Rectal smooth muscle tissue (tissue), 1 donor: ENCODE measurements around the gene PNMA6E.
"Not testable (repeated sequence)": the region's sequence is repeated elsewhere in the genome, so short reads cannot be mapped to it uniquely, and the experiment has no call there.

ENCODE experiments used
- H3K27ac ChIP-seq: one replicate; pipeline ENCODE4 v1.7.0; 2013; ENCODE audit warnings: low read depth, low read length, inconsistent platforms
- H3K27me3 ChIP-seq: one replicate; pipeline ENCODE4 v1.7.0; 2013; ENCODE audit warnings: low read length; ENCODE audit not compliant: control insufficient read depth, insufficient read depth
- H3K36me3 ChIP-seq: one replicate; pipeline ENCODE4 v1.7.0; 2013; ENCODE audit warnings: low read length; ENCODE audit not compliant: control insufficient read depth, insufficient read depth
- H3K4me1 ChIP-seq: one replicate; pipeline ENCODE4 v1.7.0; 2013; ENCODE audit warnings: low read length; ENCODE audit not compliant: control insufficient read depth, insufficient read depth
- H3K4me3 ChIP-seq: one replicate; pipeline ENCODE4 v1.7.0; 2013; ENCODE audit warnings: low read length
- H3K9ac ChIP-seq: one replicate; pipeline ENCODE4 v1.7.0; 2013; ENCODE audit warnings: low read length

Gene PNMA6E

GRCh38 chrX:153384973-153385372 lies 16.2 kb downstream of the PNMA6E start:
- not testable (repeated sequence) for H3K4me3 ChIP-seq, H3K27ac ChIP-seq, H3K9ac ChIP-seq, H3K4me1 ChIP-seq, H3K36me3 ChIP-seq, H3K27me3 ChIP-seq

DNA sequence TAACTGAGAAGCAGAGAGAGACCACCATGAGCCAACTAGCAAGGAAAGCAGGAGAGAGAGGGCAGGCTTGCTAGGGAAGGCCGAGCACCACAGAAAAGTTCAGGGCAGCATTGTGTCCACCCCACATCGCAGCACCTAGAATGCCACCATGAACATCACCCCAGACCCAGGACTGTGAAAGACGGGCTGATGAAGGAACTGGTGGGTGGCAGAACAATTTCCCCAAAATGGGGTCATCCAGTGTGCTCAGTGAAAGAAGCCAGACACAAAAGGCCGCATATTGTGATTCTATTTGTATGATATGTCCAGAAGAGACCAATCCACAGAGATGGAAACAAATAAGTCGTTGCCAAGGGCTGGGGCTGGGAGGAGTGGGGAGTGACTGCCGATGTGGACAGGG lies 16.8 kb downstream of the PNMA6E start:
- Histone ChIP-seq H3K4me3 (no peak overlapping the region), H3K4me1 (no peaks in the 10 kb centered on the region)

GRCh38 chrX:153382563-153383482 lies 18.3 kb downstream of the PNMA6E start:
- H3K9ac ChIP-seq = no peak overlapping the region
- H3K36me3 ChIP-seq = no peaks in the 10 kb centered on the region
- peaks cover 5% of the 10 kb centered on the region for H3K27me3 ChIP-seq
- H3K4me3 ChIP-seq = no peak overlapping the region
- H3K27ac ChIP-seq = no peak overlapping the region
- no peaks in the 10 kb centered on the region for H3K4me1 ChIP-seq

More for the DNA sequence above, 16.8 kb downstream of the PNMA6E start:
- Histone ChIP-seq H3K9ac (no peak overlapping the region), H3K27ac (no peak overlapping the region), H3K27me3 (peaks cover 5% of the 10 kb centered on the region), H3K36me3 (no peaks in the 10 kb centered on the region)

GRCh38 chrX:153381684-153382532 lies 19.2 kb downstream of the PNMA6E start:
- Histone ChIP-seq H3K27ac (no peak overlapping the region), H3K27me3 (peaks cover 3% of the 10 kb centered on the region), H3K36me3 (no peaks in the 10 kb centered on the region), H3K4me1 (no peaks in the 10 kb centered on the region), H3K9ac (no peak overlapping the region), H3K4me3 (no peak overlapping the region)

DNA sequence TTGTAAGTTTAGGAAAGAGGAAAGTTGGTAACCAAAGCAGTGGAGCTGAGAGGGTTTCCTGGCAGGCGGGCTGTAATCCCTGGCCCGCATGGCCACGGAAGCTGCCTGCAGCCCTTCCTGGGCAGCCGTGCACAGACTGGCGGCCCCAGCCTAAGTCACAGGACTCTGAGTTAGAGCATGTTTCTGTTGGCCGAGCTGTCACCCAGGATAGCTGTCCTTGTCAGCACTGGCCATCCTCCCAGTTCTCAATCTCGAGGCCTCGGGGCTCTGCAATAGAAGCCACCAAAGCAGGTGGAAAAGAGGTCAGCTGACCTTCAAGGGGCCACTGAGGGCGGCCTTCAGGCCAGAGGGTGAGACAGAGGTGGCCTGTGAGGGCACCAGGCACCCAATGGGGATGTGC lies 20.5 kb downstream of the PNMA6E start:
- H3K27ac ChIP-seq = no peak overlapping the region
- H3K4me1 ChIP-seq = no peaks in the 10 kb centered on the region
- peaks cover 3% of the 10 kb centered on the region for H3K27me3 ChIP-seq
- H3K4me3 ChIP-seq = no peak overlapping the region
- no peak overlapping the region for H3K9ac ChIP-seq
- H3K36me3 ChIP-seq = no peaks in the 10 kb centered on the region

- H3K9ac ChIP-seq = no peak overlapping the region
- no peak overlapping the region for H3K27ac ChIP-seq
- no peaks in the 10 kb centered on the region for H3K36me3 ChIP-seq
- H3K27me3 ChIP-seq = peaks cover 3% of the 10 kb centered on the region
- H3K4me1 ChIP-seq = no peaks in the 10 kb centered on the region
- no peak overlapping the region for H3K4me3 ChIP-seq
Observed at GRCh38 chrX:153379971-153380581, 21.1 kb downstream of the PNMA6E start.

GRCh38 chrX:153379508-153379907 lies 21.6 kb downstream of the PNMA6E start:
- Histone ChIP-seq H3K27ac (no peak overlapping the region), H3K4me3 (no peak overlapping the region)

GRCh38 chrX:153378607-153379006 lies 22.5 kb downstream of the PNMA6E start:
- no peaks in the 10 kb centered on the region for H3K36me3 ChIP-seq
- H3K27me3 ChIP-seq = peaks cover 3% of the 10 kb centered on the region
- H3K9ac ChIP-seq = no peak overlapping the region
- no peak overlapping the region for H3K4me3 ChIP-seq
- no peak overlapping the region for H3K27ac ChIP-seq
- no peaks in the 10 kb centered on the region for H3K4me1 ChIP-seq

More at GRCh38 chrX:153379508-153379907, 21.6 kb downstream of the PNMA6E start:
- H3K36me3 ChIP-seq = no peaks in the 10 kb centered on the region
- H3K27me3 ChIP-seq = peaks cover 3% of the 10 kb centered on the region
- H3K4me1 ChIP-seq = no peaks in the 10 kb centered on the region
- H3K9ac ChIP-seq = no peak overlapping the region

DNA sequence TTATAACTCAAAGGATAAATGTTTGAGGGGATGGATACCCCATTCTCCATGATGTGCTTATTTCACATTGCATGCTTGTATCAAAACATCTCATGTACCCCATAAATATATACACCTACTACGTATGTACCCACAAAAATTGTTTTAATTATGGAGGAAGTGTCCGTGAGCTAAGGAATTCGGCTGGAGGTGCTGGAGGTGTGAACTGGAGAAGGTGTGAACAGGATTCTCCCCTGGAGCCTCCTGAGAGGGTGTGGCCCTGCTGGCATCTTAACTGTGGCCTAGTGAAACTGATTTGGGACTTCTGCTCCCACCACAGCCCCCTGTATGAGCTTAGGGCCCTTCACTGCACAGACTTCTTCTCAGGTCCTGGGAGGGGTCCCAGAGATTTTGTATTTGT lies 23.4 kb downstream of the PNMA6E start:
- H3K27ac ChIP-seq = no peak overlapping the region
- H3K9ac ChIP-seq = no peak overlapping the region
- no peaks in the 10 kb centered on the region for H3K36me3 ChIP-seq
- H3K27me3 ChIP-seq = no peaks in the 10 kb centered on the region
- no peak overlapping the region for H3K4me3 ChIP-seq
- H3K4me1 ChIP-seq = no peaks in the 10 kb centered on the region

- Histone ChIP-seq H3K4me1 (no peaks in the 10 kb centered on the region), H3K9ac (no peak overlapping the region), H3K36me3 (no peaks in the 10 kb centered on the region)
Observed at GRCh38 chrX:153375571-153375970, 25.6 kb downstream of the PNMA6E start.

DNA sequence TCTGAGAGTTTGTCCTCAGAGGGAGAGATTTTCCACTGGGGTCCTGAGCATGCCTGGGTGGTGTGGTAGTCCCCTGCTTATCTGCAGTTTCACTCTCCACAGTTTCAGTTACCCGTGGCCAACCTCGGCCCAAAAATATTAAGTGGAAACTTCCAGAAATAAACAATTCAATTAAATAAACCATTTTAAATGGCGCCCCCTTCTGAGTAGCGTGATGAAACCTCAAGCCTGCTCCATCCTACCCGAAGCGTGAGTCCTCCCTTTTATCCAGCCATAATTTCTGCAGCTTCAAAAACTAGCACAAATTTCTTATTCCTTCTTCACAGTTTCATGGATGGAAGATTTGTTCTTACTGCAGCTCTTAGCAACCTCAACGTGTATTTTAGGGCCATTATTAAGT lies 26.7 kb downstream of the PNMA6E start:
- H3K4me3 ChIP-seq = no peak overlapping the region
- no peaks in the 10 kb centered on the region for H3K27me3 ChIP-seq
- H3K9ac ChIP-seq = no peak overlapping the region
- H3K27ac ChIP-seq = no peak overlapping the region
- no peaks in the 10 kb centered on the region for H3K36me3 ChIP-seq
- H3K4me1 ChIP-seq = no peaks in the 10 kb centered on the region

More at GRCh38 chrX:153375571-153375970, 25.6 kb downstream of the PNMA6E start:
- no peaks in the 10 kb centered on the region for H3K27me3 ChIP-seq
- H3K4me3 ChIP-seq = no peak overlapping the region
- no peak overlapping the region for H3K27ac ChIP-seq

DNA sequence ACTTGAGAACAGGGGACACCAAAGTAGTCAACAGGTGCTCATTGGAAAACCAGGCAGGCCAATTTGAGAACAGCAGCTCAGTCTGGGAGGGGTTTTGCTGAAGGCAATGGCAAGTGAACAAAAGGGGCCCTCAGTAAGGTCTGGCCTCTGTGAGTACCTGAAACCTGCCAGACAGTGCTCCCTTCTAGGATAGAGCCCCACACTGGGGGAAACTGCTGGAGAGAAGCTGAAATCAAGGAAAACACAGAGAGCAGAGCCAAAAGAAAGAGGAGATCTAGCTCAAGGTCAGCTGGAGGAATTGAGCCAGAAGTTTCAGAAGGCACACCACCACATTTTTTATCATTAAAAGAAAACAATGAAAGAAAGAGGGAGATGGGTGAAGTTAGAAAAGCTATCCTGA lies 28.2 kb downstream of the PNMA6E start:
- H3K27ac ChIP-seq = no peak overlapping the region
- no peaks in the 10 kb centered on the region for H3K36me3 ChIP-seq
- H3K27me3 ChIP-seq = no peaks in the 10 kb centered on the region
- no peak overlapping the region for H3K9ac ChIP-seq
- H3K4me3 ChIP-seq = no peak overlapping the region
- H3K4me1 ChIP-seq = no peaks in the 10 kb centered on the region
